Measurements from ENCODE around the gene SVIL. TPM values are rescaled to one million over a fixed set of nuclear protein-coding genes. Genes with fewer than 3 reads are reported as not detected.

The SVIL gene
- total RNA-seq, 2 experiments from 2014 or later: 0.47 to 1.5 TPM

- Histone ChIP-seq H3K79me2 (ENCODE audit: insufficient read depth, low read depth, low read length) (no peaks in the 10 kb centered on the region), H2AFZ (ENCODE audit: low read length) (no peak overlapping the region), H3K36me3 (ENCODE audit: insufficient read depth, low read length) (no peaks in the 10 kb centered on the region), H3K4me1 (ENCODE audit: insufficient read depth, low read length, poor library complexity, severe bottlenecking) (no peaks in the 10 kb centered on the region), H3K4me2 (ENCODE audit: low read length) (no peak overlapping the region), H4K20me1 (ENCODE audit: insufficient read depth, low read length) (no peaks in the 10 kb centered on the region), H3K4me3 (ENCODE audit: low read depth, low read length, poor library complexity, severe bottlenecking) (no peak overlapping the region), H3K9me2 (ENCODE audit: insufficient read depth, low read length) (no peaks in the 10 kb centered on the region), H3K27ac (ENCODE audit: low read depth, low read length, poor library complexity, severe bottlenecking) (no peak overlapping the region), H3K9me3 (ENCODE audit: low read length) (no peaks in the 10 kb centered on the region)
- TF ChIP-seq CTCF (conservative IDR thresholded peaks at IDR 0.05; ENCODE audit: low read length): no peak
- no peak for TF ChIP-seq EZH2phosphoT487 (IDR thresholded peaks at IDR 0.05; ENCODE audit: borderline replicate concordance, low read depth, low read length)
- intact Hi-C loops (cut with micrococcal nuclease; ENCODE audit: unreplicated experiment): no loop called here
- no TSS peak for BruUV-seq (replicated peaks)
- CTCF ChIA-PET (ENCODE audit: unreplicated experiment): no interaction called here
- DNase-seq (ENCODE audit: low spot score): no peak
- POLR2A ChIA-PET: no interaction called here
These were observed 45.3 kb upstream of the SVIL start for GRCh38 chr10:29680091-29680490.

GRCh38 chr10:29676732-29677131, 42.0 kb upstream of the SVIL start:
- no TSS peak for BruUV-seq (replicated peaks)
- no peaks in the 10 kb centered on the region for H4K20me1 ChIP-seq (ENCODE audit: insufficient read depth, low read length)
- CTCF ChIA-PET (ENCODE audit: unreplicated experiment): no interaction called here

GRCh38 chr10:29675984-29676383, 41.2 kb upstream of the SVIL start:
- Histone ChIP-seq H3K27ac (ENCODE audit: low read depth, low read length, poor library complexity, severe bottlenecking) (no peak overlapping the region), H2AFZ (ENCODE audit: low read length) (no peak overlapping the region), H3K36me3 (ENCODE audit: insufficient read depth, low read length) (no peaks in the 10 kb centered on the region), H3K79me2 (ENCODE audit: insufficient read depth, low read depth, low read length) (no peaks in the 10 kb centered on the region), H4K20me1 (ENCODE audit: insufficient read depth, low read length) (no peaks in the 10 kb centered on the region), H3K4me3 (ENCODE audit: low read depth, low read length, poor library complexity, severe bottlenecking) (no peak overlapping the region), H3K9me3 (ENCODE audit: low read length) (no peaks in the 10 kb centered on the region), H3K4me1 (ENCODE audit: insufficient read depth, low read length, poor library complexity, severe bottlenecking) (no peaks in the 10 kb centered on the region), H3K9me2 (ENCODE audit: insufficient read depth, low read length) (no peaks in the 10 kb centered on the region), H3K4me2 (ENCODE audit: low read length) (no peak overlapping the region)
- no peak for TF ChIP-seq EZH2phosphoT487 (IDR thresholded peaks at IDR 0.05; ENCODE audit: borderline replicate concordance, low read depth, low read length)
- no peak for DNase-seq (ENCODE audit: low spot score)
- CTCF ChIA-PET (ENCODE audit: unreplicated experiment): no interaction called here
- intact Hi-C loops (cut with micrococcal nuclease; ENCODE audit: unreplicated experiment): no loop called here
- POLR2A ChIA-PET: no interaction called here
- no TSS peak for BruUV-seq (replicated peaks)

More at GRCh38 chr10:29676732-29677131, 42.0 kb upstream of the SVIL start:
- H3K79me2 ChIP-seq (ENCODE audit: insufficient read depth, low read depth, low read length): no peaks in the 10 kb centered on the region
- H2AFZ ChIP-seq (ENCODE audit: low read length): no peak overlapping the region
- intact Hi-C loops (cut with micrococcal nuclease; ENCODE audit: unreplicated experiment): no loop called here
- no peaks in the 10 kb centered on the region for H3K4me1 ChIP-seq (ENCODE audit: insufficient read depth, low read length, poor library complexity, severe bottlenecking)
- POLR2A ChIA-PET: no interaction called here
- H3K36me3 ChIP-seq (ENCODE audit: insufficient read depth, low read length): no peaks in the 10 kb centered on the region
- no peak overlapping the region for H3K4me2 ChIP-seq (ENCODE audit: low read length)
- no peak overlapping the region for H3K4me3 ChIP-seq (ENCODE audit: low read depth, low read length, poor library complexity, severe bottlenecking)
- H3K27ac ChIP-seq (ENCODE audit: low read depth, low read length, poor library complexity, severe bottlenecking): no peak overlapping the region
- no peak for TF ChIP-seq EZH2phosphoT487 (IDR thresholded peaks at IDR 0.05; ENCODE audit: borderline replicate concordance, low read depth, low read length)
- no peak for TF ChIP-seq CTCF (conservative IDR thresholded peaks at IDR 0.05; ENCODE audit: low read length)
- H3K9me3 ChIP-seq (ENCODE audit: low read length): no peaks in the 10 kb centered on the region
- DNase-seq (ENCODE audit: low spot score): no peak
- H3K9me2 ChIP-seq (ENCODE audit: insufficient read depth, low read length): no peaks in the 10 kb centered on the region
